K562 (cell line): ENCODE results near the gene NAT10.

Experiments used
- ARHGAP35 ChIP-seq: fragments of 450-650 bp; IDR thresholded peaks from 2 replicates; pipeline ENCODE4 v1.6.1; 2018; ENCODE audit not compliant: partially characterized antibody
- CTCF ChIP-seq, 3 experiments: IDR thresholded peaks in 2 of 3; conservative IDR thresholded peaks in 1 of 3; 2 replicates each; pipeline ENCODE4 v1.5.1; 2011 to 2012; ENCODE audit warnings: low read length in 3 of 3, mild to moderate bottlenecking in 3 of 3, control low read depth in 2 of 3, improper control_type of control experiment in 1 of 3, inconsistent platforms in 1 of 3, low read depth in 1 of 3, mixed read lengths in 1 of 3, moderate library complexity in 1 of 3; ENCODE audit not compliant: insufficient read depth in 2 of 3
- GATAD2B ChIP-seq: fragments of 450-650 bp; IDR thresholded peaks from 2 replicates; pipeline ENCODE4 v1.6.1; 2017; ENCODE audit warnings: mild to moderate bottlenecking, borderline replicate concordance
- LEF1 ChIP-seq: fragments of 450-650 bp; IDR thresholded peaks from 2 replicates; pipeline ENCODE4 v1.6.1; 2016; ENCODE audit warnings: mild to moderate bottlenecking
- MLLT1 ChIP-seq, 2 experiments: fragments of 450-650 bp; IDR thresholded peaks; 2 replicates each; pipeline ENCODE4 v1.6.1; 2016
- POLR2AphosphoS5 ChIP-seq: IDR thresholded peaks from 2 replicates; pipeline ENCODE4 v1.6.1; 2011; ENCODE audit warnings: mild to moderate bottlenecking, low read depth, low read length, moderate library complexity; ENCODE audit not compliant: control insufficient read depth, insufficient read depth
- TEAD1 ChIP-seq, 2 experiments: fragments of 450-650 bp in 1 of 2; sonication (generic) in 1 of 2; formaldehyde crosslinking; IDR thresholded peaks; 2 replicates each; pipeline versions ENCODE4 v1.4.0 to v1.8.0; 2020 to 2022; ENCODE audit warnings: mild to moderate bottlenecking in 2 of 2, missing genetic modification reagents in 1 of 2
- YY1 ChIP-seq, 3 experiments: IDR thresholded peaks; 2 replicates each; pipeline ENCODE4 v1.6.1; 2011; ENCODE audit warnings: low read length in 2 of 3, mild to moderate bottlenecking in 2 of 3, moderate library complexity in 2 of 3, borderline replicate concordance in 1 of 3, control low read depth in 1 of 3, low read depth in 1 of 3; ENCODE audit not compliant: insufficient read depth in 3 of 3, insufficient replicate concordance in 2 of 3, control insufficient read depth in 1 of 3, insufficient read length in 1 of 3; ENCODE audit errors: extremely low read depth in 1 of 3
- ZBTB33 ChIP-seq: sonication (generic); formaldehyde crosslinking; IDR thresholded peaks from 2 replicates; pipeline ENCODE4 v1.8.1; 2023; ENCODE audit warnings: mild to moderate bottlenecking, missing genetic modification reagents
- ZNF77 ChIP-seq: fragments of 250-450 bp; sonication (Bioruptor Pico); IDR thresholded peaks from 2 replicates; pipeline ENCODE4 v1.5.0; 2020
- ZNF785 ChIP-seq: fragments of 250-450 bp; sonication (Bioruptor Pico); IDR thresholded peaks from 2 replicates; pipeline ENCODE4 v1.4.0; 2020; ENCODE audit warnings: mild to moderate bottlenecking

- TF ChIP-seq CTCF (IDR thresholded peaks at IDR 0.05 in 2 of 3, conservative IDR thresholded peaks at IDR 0.05 in 1 of 3; ENCODE audit: insufficient read depth in 2 of 3, low read depth in 1 of 3, low read length in 3 of 3) (no peak), LEF1 (no peak), ZNF77 (CRISPR knock-in tag) (no peak), ARHGAP35 (no peak), ZNF785 (CRISPR knock-in tag) (no peak), GATAD2B (no peak), YY1 (IDR thresholded peaks at IDR 0.05; ENCODE audit: borderline replicate concordance in 1 of 3, control insufficient read depth in 1 of 3, extremely low read depth in 1 of 3, insufficient read depth in 3 of 3, insufficient read length in 1 of 3, insufficient replicate concordance in 2 of 3, low read depth in 1 of 3, low read length in 2 of 3) (no peak), TEAD1 (CRISPR knock-in tag; IDR thresholded peaks at IDR 0.05) (no peak), POLR2AphosphoS5 (no peak), MLLT1 (IDR thresholded peaks at IDR 0.05) (no peak), ZBTB33 (CRISPR knock-in tag) (no peak)
Measured at GRCh38 chr11:34064291-34064690, 41.1 kb upstream of the NAT10 start.
